Endothelial cell (in vitro differentiated cells): ENCODE results near the gene PIK3CD. TPM values are rescaled to one million over a fixed set of nuclear protein-coding genes. Genes with fewer than 3 reads are reported as not detected.

Experiments
- DNase-seq: peaks from one replicate; pipeline ENCODE4 v3.0.0; 2021; ENCODE audit warnings: low spot score
- H3K27ac Mint-ChIP-seq: one replicate; pipeline ENCODE4 v1.8.0; 2021; ENCODE audit warnings: mixed read lengths, inconsistent platforms; ENCODE audit not compliant: unreplicated experiment
- H3K27me3 Mint-ChIP-seq: one replicate; pipeline ENCODE4 v1.8.0; 2021; ENCODE audit warnings: mild to moderate bottlenecking, moderate library complexity, mixed read lengths, inconsistent platforms; ENCODE audit not compliant: unreplicated experiment
- H3K36me3 Mint-ChIP-seq: one replicate; pipeline ENCODE4 v1.8.0; 2021; ENCODE audit warnings: mild to moderate bottlenecking, low read depth, mixed read lengths, inconsistent platforms; ENCODE audit not compliant: unreplicated experiment
- H3K4me1 Mint-ChIP-seq: one replicate; pipeline ENCODE4 v1.8.0; 2021; ENCODE audit warnings: mild to moderate bottlenecking, mixed read lengths, inconsistent platforms; ENCODE audit not compliant: unreplicated experiment
- H3K4me3 Mint-ChIP-seq: one replicate; pipeline ENCODE4 v1.8.0; 2021; ENCODE audit warnings: mild to moderate bottlenecking, mixed read lengths, inconsistent platforms; ENCODE audit not compliant: unreplicated experiment
- H3K9me3 Mint-ChIP-seq: one replicate; pipeline ENCODE4 v1.8.0; 2021; ENCODE audit warnings: mixed read lengths, inconsistent platforms; ENCODE audit not compliant: unreplicated experiment
- total RNA-seq: library from RNA; stranded (reverse); fragmentation: NEBNext Ultra II Directional; extraction: Animal tissue kit (Norgen Biotek cat#: 25700); gene quantifications from one replicate; pipeline ENCODE4 v1.2.1, GENCODE V29; 2021; ENCODE audit not compliant: unreplicated experiment
- TF ChIP-seq, protein P1 (sequence below): fragments of 200-600 bp; sonication (generic); IDR thresholded peaks from one replicate; pipeline ENCODE4 v1.5.0; 2021; ENCODE audit warnings: antibody characterized with exemption; ENCODE audit not compliant: unreplicated experiment

Gene PIK3CD
- total RNA-seq, 1 donor from 2014 or later: 30.3 TPM

DNA sequence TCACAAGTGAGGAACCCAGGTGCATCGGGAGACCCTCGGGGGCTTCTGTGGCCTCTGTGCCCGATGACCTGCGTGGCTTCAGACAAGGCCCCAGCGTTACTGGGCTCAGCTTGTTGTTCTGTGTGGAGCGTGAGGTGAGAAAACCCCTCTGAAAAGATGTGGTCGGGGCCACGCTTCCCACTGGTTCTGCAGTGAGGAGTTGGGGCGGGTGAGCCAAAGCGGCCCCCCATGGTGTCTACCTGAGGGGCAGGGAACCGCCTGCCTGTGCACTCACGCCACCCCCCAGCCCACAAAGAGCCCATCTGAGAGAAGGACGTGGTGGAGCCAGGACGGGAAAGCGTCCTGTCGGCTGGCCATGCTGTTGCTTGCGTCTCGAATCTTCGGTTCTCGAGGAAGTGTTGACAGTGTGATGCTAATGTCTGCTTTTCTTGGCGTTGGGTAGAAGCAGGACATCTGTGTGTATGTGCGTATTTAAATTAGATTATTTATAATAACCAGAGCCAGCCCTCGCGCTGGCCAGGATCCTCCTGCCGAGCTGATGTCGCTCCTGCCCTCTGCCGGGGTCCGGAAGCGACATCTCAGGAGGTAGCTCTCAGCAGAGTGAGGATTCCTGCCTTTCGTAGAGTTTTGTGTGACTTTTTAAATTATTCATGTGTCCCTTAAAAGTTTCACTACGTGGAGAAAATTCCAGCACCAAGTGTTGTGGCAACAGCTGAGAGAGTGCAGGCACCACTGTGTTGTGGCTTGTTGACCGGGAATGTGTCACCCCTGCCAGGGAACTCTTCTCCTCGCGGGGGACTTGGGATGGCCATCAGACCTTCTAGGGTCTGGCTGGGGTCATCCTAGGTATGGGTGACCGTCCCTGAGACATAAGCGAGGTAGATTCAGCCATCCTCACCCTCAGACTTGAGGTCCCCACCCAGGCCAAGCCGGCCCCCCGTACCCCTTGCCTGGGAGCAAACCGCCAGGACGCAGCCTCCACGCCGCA, 47.5 kb upstream of the PIK3CD start:
- H3K27me3 Mint-ChIP-seq: peaks cover 5% of the 10 kb centered on the region
- no peak overlapping the region for H3K27ac Mint-ChIP-seq
- TF ChIP-seq, protein P1, sequence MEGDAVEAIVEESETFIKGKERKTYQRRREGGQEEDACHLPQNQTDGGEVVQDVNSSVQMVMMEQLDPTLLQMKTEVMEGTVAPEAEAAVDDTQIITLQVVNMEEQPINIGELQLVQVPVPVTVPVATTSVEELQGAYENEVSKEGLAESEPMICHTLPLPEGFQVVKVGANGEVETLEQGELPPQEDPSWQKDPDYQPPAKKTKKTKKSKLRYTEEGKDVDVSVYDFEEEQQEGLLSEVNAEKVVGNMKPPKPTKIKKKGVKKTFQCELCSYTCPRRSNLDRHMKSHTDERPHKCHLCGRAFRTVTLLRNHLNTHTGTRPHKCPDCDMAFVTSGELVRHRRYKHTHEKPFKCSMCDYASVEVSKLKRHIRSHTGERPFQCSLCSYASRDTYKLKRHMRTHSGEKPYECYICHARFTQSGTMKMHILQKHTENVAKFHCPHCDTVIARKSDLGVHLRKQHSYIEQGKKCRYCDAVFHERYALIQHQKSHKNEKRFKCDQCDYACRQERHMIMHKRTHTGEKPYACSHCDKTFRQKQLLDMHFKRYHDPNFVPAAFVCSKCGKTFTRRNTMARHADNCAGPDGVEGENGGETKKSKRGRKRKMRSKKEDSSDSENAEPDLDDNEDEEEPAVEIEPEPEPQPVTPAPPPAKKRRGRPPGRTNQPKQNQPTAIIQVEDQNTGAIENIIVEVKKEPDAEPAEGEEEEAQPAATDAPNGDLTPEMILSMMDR: no peak
- H3K4me1 Mint-ChIP-seq: no peaks in the 10 kb centered on the region
- H3K9me3 Mint-ChIP-seq: no peaks in the 10 kb centered on the region
- no peak overlapping the region for H3K4me3 Mint-ChIP-seq
- DNase-seq: no peak
- H3K36me3 Mint-ChIP-seq: peaks cover 4% of the 10 kb centered on the region

DNA sequence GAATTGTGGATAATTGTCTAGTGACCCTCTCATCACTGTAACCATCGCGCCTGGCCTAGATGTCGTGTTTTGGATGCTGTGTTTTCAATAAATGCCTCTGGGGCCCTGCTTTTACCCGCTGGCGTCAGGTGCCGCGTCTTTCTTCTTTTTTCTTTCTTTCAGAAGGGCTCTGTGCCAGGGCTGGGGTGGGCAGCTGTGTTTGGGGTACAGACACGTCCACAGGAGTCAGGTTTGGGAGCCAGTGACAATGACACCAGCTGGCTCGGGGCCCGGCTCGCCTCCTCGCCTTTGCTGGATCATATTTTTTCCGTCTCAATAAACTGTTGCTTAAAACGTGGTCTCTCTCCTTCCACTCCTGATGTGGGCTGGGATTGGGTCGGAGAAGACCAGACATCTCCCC, 46.7 kb upstream of the PIK3CD start:
- Mint-ChIP-seq H3K27me3 (peaks cover 5% of the 10 kb centered on the region), H3K36me3 (peaks cover 4% of the 10 kb centered on the region), H3K9me3 (no peaks in the 10 kb centered on the region), H3K4me1 (no peaks in the 10 kb centered on the region), H3K27ac (no peak overlapping the region), H3K4me3 (no peak overlapping the region)
- TF ChIP-seq, protein P1: no peak
- DNase-seq: no peak

DNA sequence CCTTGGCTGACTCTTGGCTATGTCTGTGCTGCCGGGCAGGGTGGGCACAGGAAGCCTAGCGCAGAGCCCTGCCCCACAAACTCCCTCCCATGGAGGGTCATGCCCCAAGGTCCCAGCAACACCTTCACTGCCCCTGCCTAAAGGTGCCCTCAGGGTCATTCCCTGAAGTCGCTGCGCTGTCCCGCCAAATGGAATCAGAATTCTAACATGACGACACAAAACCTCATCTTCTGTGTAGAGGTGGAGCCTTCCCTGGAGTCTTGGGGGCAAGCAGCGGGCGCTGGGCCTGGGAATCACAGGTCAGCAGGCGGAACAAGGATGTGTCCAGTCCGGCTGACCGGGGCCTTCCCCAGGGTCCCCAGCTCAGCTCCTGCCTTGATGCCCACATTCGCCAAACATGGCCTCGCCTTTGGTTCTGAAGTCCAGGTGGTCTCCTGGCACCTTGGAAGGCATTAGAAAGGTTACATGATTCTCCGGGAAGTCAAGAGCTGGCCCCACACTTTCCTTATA, 45.5 kb upstream of the PIK3CD start:
- H3K4me3 Mint-ChIP-seq: no peak overlapping the region
- H3K27ac Mint-ChIP-seq: no peak overlapping the region
- H3K9me3 Mint-ChIP-seq: no peaks in the 10 kb centered on the region
- no peaks in the 10 kb centered on the region for H3K4me1 Mint-ChIP-seq
- DNase-seq: no peak
- H3K36me3 Mint-ChIP-seq: peaks cover 4% of the 10 kb centered on the region
- peaks cover 5% of the 10 kb centered on the region for H3K27me3 Mint-ChIP-seq
- TF ChIP-seq, protein P1: no peak

DNA sequence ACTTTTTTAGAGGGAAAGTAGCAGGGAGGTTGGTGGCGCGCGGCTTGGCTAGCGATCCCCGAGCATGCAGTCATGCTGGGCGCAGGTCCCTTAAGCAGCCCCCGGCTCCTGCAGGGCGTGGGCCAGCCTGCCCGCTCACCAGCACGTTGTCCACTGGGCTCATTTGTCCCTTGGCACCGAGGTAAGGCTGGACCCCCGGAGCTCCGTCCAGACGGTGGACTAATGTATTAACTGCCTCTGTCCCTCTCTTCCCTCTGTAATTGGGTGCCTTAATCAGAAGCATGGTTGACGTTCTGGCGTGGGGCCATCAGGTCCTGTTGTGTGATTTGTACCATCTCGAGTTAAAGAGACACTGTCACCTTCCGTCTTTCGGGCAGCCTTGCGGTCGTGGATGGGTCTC, 45.1 kb upstream of the PIK3CD start:
- Mint-ChIP-seq H3K4me1 (no peaks in the 10 kb centered on the region), H3K9me3 (no peaks in the 10 kb centered on the region), H3K36me3 (peaks cover 4% of the 10 kb centered on the region), H3K27me3 (peaks cover 5% of the 10 kb centered on the region), H3K4me3 (no peak overlapping the region), H3K27ac (no peak overlapping the region)
- DNase-seq: no peak
- TF ChIP-seq, protein P1: no peak

DNA sequence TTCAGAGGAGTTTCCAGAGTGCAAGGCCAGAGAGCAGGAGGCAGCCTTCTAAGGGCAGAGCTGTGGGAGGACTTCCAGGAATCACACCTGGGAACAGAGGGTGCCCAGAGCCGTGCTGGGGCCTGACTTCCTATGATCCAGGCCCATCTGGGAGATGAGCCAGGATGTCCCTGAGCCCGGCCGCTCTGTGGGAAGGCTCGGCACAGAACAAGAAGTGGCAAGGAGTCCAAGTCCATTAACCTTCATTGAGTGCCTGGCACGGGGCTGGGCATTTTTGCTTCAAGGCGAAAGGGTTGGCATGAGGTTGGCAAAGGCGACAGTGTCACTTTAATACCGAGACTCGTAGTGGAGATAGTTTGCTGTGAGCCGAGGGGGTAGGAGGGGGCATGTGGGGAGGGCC, 44.6 kb upstream of the PIK3CD start:
- no peak for DNase-seq
- Mint-ChIP-seq H3K9me3 (no peaks in the 10 kb centered on the region), H3K27ac (no peak overlapping the region), H3K4me1 (no peaks in the 10 kb centered on the region), H3K4me3 (no peak overlapping the region), H3K36me3 (peaks cover 4% of the 10 kb centered on the region), H3K27me3 (peaks cover 5% of the 10 kb centered on the region)
- TF ChIP-seq, protein P1: no peak
